ENCODE measurements around the gene PIGA.

Gene PIGA

GRCh38 chrX:15328131-15328530 is 7.2 kb downstream of the PIGA start:
- Histone ChIP-seq H3K4me1 (ENCODE audit: low read length) (no peaks in the 10 kb centered on the region), H3K27ac (ENCODE audit: low read length) (no peak overlapping the region), H3K9me3 (replicated peaks; ENCODE audit: insufficient read depth, low read length) (no peaks in the 10 kb centered on the region), H3K36me3 (replicated peaks; ENCODE audit: insufficient read depth, low read length) (no peaks in the 10 kb centered on the region), H3K9ac (ENCODE audit: low read length) (no peak overlapping the region), H2AFZ (ENCODE audit: low read length) (no peak overlapping the region), H3K4me2 (ENCODE audit: low read depth, low read length) (no peak overlapping the region), H3K79me2 (ENCODE audit: low read length) (no peaks in the 10 kb centered on the region), H3K27me3 (replicated peaks; ENCODE audit: insufficient read depth, low read length) (no peaks in the 10 kb centered on the region), H3K4me3 (ENCODE audit: low read length) (no peak overlapping the region), H3F3A (ENCODE audit: insufficient read depth, low read length) (no peaks in the 10 kb centered on the region), H3K9me2 (replicated peaks; ENCODE audit: insufficient read depth, low read length) (no peaks in the 10 kb centered on the region), H4K20me1 (ENCODE audit: insufficient read depth, low read length) (no peaks in the 10 kb centered on the region)
- no peak for DNase-seq
- TF ChIP-seq CTCF (IDR thresholded peaks at IDR 0.05; ENCODE audit: low read length) (no peak), EZH2phosphoT487 (IDR thresholded peaks at IDR 0.05; ENCODE audit: low read length) (no peak), EZH2 (optimal IDR thresholded peaks at IDR 0.05; ENCODE audit: low read depth, low read length) (no peak)

- no peaks in the 10 kb centered on the region for H4K20me1 ChIP-seq (ENCODE audit: insufficient read depth, low read length)
- no peak overlapping the region for H3K27ac ChIP-seq (ENCODE audit: low read length)
- no peaks in the 10 kb centered on the region for H3F3A ChIP-seq (ENCODE audit: insufficient read depth, low read length)
- no peaks in the 10 kb centered on the region for H3K79me2 ChIP-seq (ENCODE audit: low read length)
- no peaks in the 10 kb centered on the region for H3K36me3 ChIP-seq (replicated peaks; ENCODE audit: insufficient read depth, low read length)
- TF ChIP-seq EZH2 (optimal IDR thresholded peaks at IDR 0.05; ENCODE audit: low read depth, low read length) (no peak), CTCF (IDR thresholded peaks at IDR 0.05; ENCODE audit: low read length) (no peak), EZH2phosphoT487 (IDR thresholded peaks at IDR 0.05; ENCODE audit: low read length) (no peak)
- no peak for DNase-seq
- no peaks in the 10 kb centered on the region for H3K9me3 ChIP-seq (replicated peaks; ENCODE audit: insufficient read depth, low read length)
- H2AFZ ChIP-seq (ENCODE audit: low read length) = no peak overlapping the region
- H3K9me2 ChIP-seq (replicated peaks; ENCODE audit: insufficient read depth, low read length) = no peaks in the 10 kb centered on the region
- no peaks in the 10 kb centered on the region for H3K27me3 ChIP-seq (replicated peaks; ENCODE audit: insufficient read depth, low read length)
- H3K4me2 ChIP-seq (ENCODE audit: low read depth, low read length) = no peak overlapping the region
- no peak overlapping the region for H3K4me3 ChIP-seq (ENCODE audit: low read length)
- H3K4me1 ChIP-seq (ENCODE audit: low read length) = no peaks in the 10 kb centered on the region
- no peak overlapping the region for H3K9ac ChIP-seq (ENCODE audit: low read length)
These were observed 12.9 kb downstream of the PIGA start for GRCh38 chrX:15322472-15322871.

- H3K79me2 ChIP-seq (ENCODE audit: low read length) = no peaks in the 10 kb centered on the region
- no peaks in the 10 kb centered on the region for H3K9me3 ChIP-seq (replicated peaks; ENCODE audit: insufficient read depth, low read length)
- TF ChIP-seq EZH2phosphoT487 (IDR thresholded peaks at IDR 0.05; ENCODE audit: low read length) (no peak), EZH2 (optimal IDR thresholded peaks at IDR 0.05; ENCODE audit: low read depth, low read length) (no peak), CTCF (IDR thresholded peaks at IDR 0.05; ENCODE audit: low read length) (no peak)
- DNase-seq = no peak
- H3K9ac ChIP-seq (ENCODE audit: low read length) = no peak overlapping the region
- no peaks in the 10 kb centered on the region for H3F3A ChIP-seq (ENCODE audit: insufficient read depth, low read length)
- no peak overlapping the region for H2AFZ ChIP-seq (ENCODE audit: low read length)
- no peak overlapping the region for H3K27ac ChIP-seq (ENCODE audit: low read length)
- H3K36me3 ChIP-seq (replicated peaks; ENCODE audit: insufficient read depth, low read length) = no peaks in the 10 kb centered on the region
- no peak overlapping the region for H3K4me2 ChIP-seq (ENCODE audit: low read depth, low read length)
- H3K4me1 ChIP-seq (ENCODE audit: low read length) = no peaks in the 10 kb centered on the region
- H3K9me2 ChIP-seq (replicated peaks; ENCODE audit: insufficient read depth, low read length) = no peaks in the 10 kb centered on the region
- no peaks in the 10 kb centered on the region for H4K20me1 ChIP-seq (ENCODE audit: insufficient read depth, low read length)
- no peaks in the 10 kb centered on the region for H3K27me3 ChIP-seq (replicated peaks; ENCODE audit: insufficient read depth, low read length)
- H3K4me3 ChIP-seq (ENCODE audit: low read length) = no peak overlapping the region
These were observed 13.3 kb downstream of the PIGA start for GRCh38 chrX:15322072-15322471.
